DOHH2 (cell line): ENCODE measurements around the gene TOB2.
"Not testable (repeated sequence)": the region's sequence is repeated elsewhere in the genome, so short reads cannot be mapped to it uniquely, and the experiment has no call there.

Source experiments
- H3F3A ChIP-seq: fragments of 200-600 bp; sonication (generic), shearing (Covaris generic); 2 replicates; pipeline ENCODE4 v1.6.0; 2016; ENCODE audit warnings: antibody characterized with exemption, mild to moderate bottlenecking; ENCODE audit not compliant: control insufficient read depth, insufficient read depth
- H3K27ac ChIP-seq: fragments of 200-600 bp; sonication (generic); 2 replicates; pipeline ENCODE4 v1.5.1; 2014; ENCODE audit warnings: low read depth, mild to moderate bottlenecking, low read length, moderate library complexity
- H3K27me3 ChIP-seq: fragments of 200-600 bp; sonication (generic); 2 replicates; pipeline ENCODE4 v1.6.1; 2014; ENCODE audit warnings: mild to moderate bottlenecking, low read length, mixed read lengths; ENCODE audit not compliant: control insufficient read depth
- H3K36me3 ChIP-seq: fragments of 200-600 bp; sonication (generic); 2 replicates; pipeline ENCODE4 v1.6.1; 2014; ENCODE audit warnings: mild to moderate bottlenecking, low read length, moderate library complexity, mixed read lengths; ENCODE audit not compliant: control insufficient read depth
- H3K4me1 ChIP-seq: fragments of 200-600 bp; sonication (generic); 2 replicates; pipeline ENCODE4 v1.6.1; 2014; ENCODE audit warnings: mild to moderate bottlenecking, low read length, mixed read lengths; ENCODE audit not compliant: control insufficient read depth
- H3K4me2 ChIP-seq: fragments of 200-600 bp; sonication (generic); 2 replicates; pipeline ENCODE4 v1.6.0; 2014; ENCODE audit warnings: mild to moderate bottlenecking, low read length, moderate library complexity
- H3K4me3 ChIP-seq: fragments of 200-600 bp; sonication (generic); 2 replicates; pipeline ENCODE4 v1.5.1; 2014; ENCODE audit warnings: mild to moderate bottlenecking, low read length, mixed read lengths
- H3K79me2 ChIP-seq: fragments of 200-600 bp; sonication (generic); 2 replicates; pipeline ENCODE4 v1.6.1; 2014; ENCODE audit warnings: mild to moderate bottlenecking, low read length, mixed read lengths; ENCODE audit not compliant: control insufficient read depth
- H3K9me2 ChIP-seq: fragments of 200-600 bp; sonication (generic); replicated peaks from 2 replicates; pipeline ENCODE4 v1.6.1; 2014; ENCODE audit warnings: mild to moderate bottlenecking, low read length, mixed read lengths; ENCODE audit not compliant: control insufficient read depth
- H3K9me3 ChIP-seq: fragments of 200-600 bp; sonication (generic); 2 replicates; pipeline ENCODE4 v1.6.1; 2014; ENCODE audit warnings: antibody characterized with exemption, low read length, mixed read lengths; ENCODE audit not compliant: control insufficient read depth, insufficient read depth
- H4K20me1 ChIP-seq: fragments of 200-600 bp; sonication (generic); 2 replicates; pipeline ENCODE4 v1.6.0; 2014; ENCODE audit warnings: low read depth, mild to moderate bottlenecking, antibody characterized with exemption, low read length, moderate library complexity; ENCODE audit not compliant: control insufficient read depth, insufficient read depth
- CTCF ChIP-seq: fragments of 200-600 bp; sonication (generic); IDR thresholded peaks from one replicate; pipeline ENCODE4 v1.5.1; 2014; ENCODE audit warnings: antibody characterized with exemption, mild to moderate bottlenecking, low read depth, low read length; ENCODE audit not compliant: poor library complexity, severe bottlenecking
- EZH2phosphoT487 ChIP-seq: fragments of 200-600 bp; sonication (generic); IDR thresholded peaks from 2 replicates; pipeline ENCODE4 v1.6.1; 2017; ENCODE audit warnings: borderline replicate concordance, mild to moderate bottlenecking, antibody characterized with exemption, low read length, moderate library complexity, mixed read lengths

The TOB2 gene

GRCh38 chr22:41445129-41446056 is 1.2 kb downstream of the TOB2 start:
- H3K79me2 ChIP-seq = peaks cover 73% of the 10 kb centered on the region
- no peaks in the 10 kb centered on the region for H3K9me3 ChIP-seq
- H3K27ac ChIP-seq = peak overlapping the region; percentile 94
- peak overlapping the region; percentile 95 for H3K4me2 ChIP-seq
- H3F3A ChIP-seq = peaks cover 21% of the 10 kb centered on the region
- no peaks in the 10 kb centered on the region for H3K9me2 ChIP-seq
- H4K20me1 ChIP-seq = no peaks in the 10 kb centered on the region
- peaks cover 66% of the 10 kb centered on the region for H3K36me3 ChIP-seq
- H3K4me3 ChIP-seq = peak overlapping the region; percentile 86
- H3K27me3 ChIP-seq = no peaks in the 10 kb centered on the region
- H3K4me1 ChIP-seq = peaks cover 30% of the 10 kb centered on the region
- TF ChIP-seq CTCF = no peak

DNA sequence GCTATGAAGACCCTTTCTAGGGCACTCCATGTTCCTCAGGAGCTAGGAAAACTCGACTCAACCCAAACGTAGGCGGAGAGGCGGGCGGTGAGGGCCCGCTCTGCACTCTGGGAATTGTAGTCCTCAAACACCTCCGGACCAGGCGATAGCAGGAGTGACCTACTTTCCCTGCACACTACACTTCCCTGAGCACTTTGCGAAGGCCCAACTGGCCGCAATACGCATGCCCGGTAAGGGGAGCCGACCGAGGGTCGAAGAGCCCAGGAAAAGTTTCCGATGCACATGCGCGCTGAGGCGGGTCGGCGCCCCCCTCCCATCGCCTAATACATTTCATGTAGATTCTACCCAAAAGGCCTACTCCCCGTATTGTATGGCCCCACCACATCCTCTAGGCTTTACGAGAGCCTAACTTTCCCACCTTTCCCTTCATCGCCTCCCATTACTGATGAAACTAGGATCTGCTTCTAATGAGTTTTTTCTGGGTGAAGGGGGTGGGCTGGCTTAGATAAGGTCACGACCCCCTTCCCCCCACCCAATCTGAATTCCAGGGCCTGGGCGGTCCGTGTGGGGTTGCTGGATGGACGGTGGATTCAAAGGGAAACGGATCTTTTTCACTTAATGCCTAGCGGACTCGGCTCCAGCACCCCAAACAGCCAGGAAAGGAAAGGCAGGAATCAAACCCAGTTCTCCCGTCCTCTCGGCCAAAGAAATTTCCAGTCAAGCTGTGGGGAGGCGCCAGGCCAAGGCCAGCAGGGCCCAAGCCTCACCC is 2.1 kb downstream of the TOB2 start:
- Histone ChIP-seq H3K4me2 (peak overlapping the region; percentile 95), H3F3A (peaks cover 19% of the 10 kb centered on the region), H3K9me3 (no peaks in the 10 kb centered on the region), H3K27ac (peak overlapping the region; percentile 94), H3K27me3 (no peaks in the 10 kb centered on the region), H3K4me1 (peaks cover 24% of the 10 kb centered on the region), H3K4me3 (peak overlapping the region; percentile 86), H3K36me3 (peaks cover 69% of the 10 kb centered on the region), H4K20me1 (no peaks in the 10 kb centered on the region), H3K9me2 (no peaks in the 10 kb centered on the region), H3K79me2 (peaks cover 82% of the 10 kb centered on the region)
- no peak for TF ChIP-seq CTCF
- TF ChIP-seq EZH2phosphoT487 = no peak

- Histone ChIP-seq H3K27ac (no peak overlapping the region), H3K4me2 (no peak overlapping the region), H3K79me2 (peaks cover 93% of the 10 kb centered on the region), H3K27me3 (no peaks in the 10 kb centered on the region), H3K4me1 (peaks cover 14% of the 10 kb centered on the region), H3F3A (peaks cover 15% of the 10 kb centered on the region; the same call in 1 of the 2 replicates), H4K20me1 (no peaks in the 10 kb centered on the region), H3K4me3 (no peak overlapping the region), H3K9me2 (no peaks in the 10 kb centered on the region), H3K36me3 (peaks cover 72% of the 10 kb centered on the region), H3K9me3 (no peaks in the 10 kb centered on the region)
- TF ChIP-seq EZH2phosphoT487 (no peak), CTCF (no peak)
Observed at GRCh38 chr22:41442240-41442792, 4.3 kb downstream of the TOB2 start.

GRCh38 chr22:41440511-41440910 is 6.1 kb downstream of the TOB2 start:
- H3K4me1 ChIP-seq = peaks cover 14% of the 10 kb centered on the region
- not testable (repeated sequence) for H3K9me2 ChIP-seq, H4K20me1 ChIP-seq, H3K27me3 ChIP-seq, H3K4me2 ChIP-seq, H3K27ac ChIP-seq, H3K9me3 ChIP-seq, H3K4me3 ChIP-seq
- peaks cover 74% of the 10 kb centered on the region for H3K36me3 ChIP-seq
- H3K79me2 ChIP-seq = peaks cover 95% of the 10 kb centered on the region
- H3F3A ChIP-seq = peaks cover 18% of the 10 kb centered on the region
